Right lobe of liver (tissue), 6 donors: ENCODE data around the gene NAA60. TPM values are rescaled to one million over a fixed set of nuclear protein-coding genes. Genes with fewer than 3 reads are reported as not detected.

ENCODE experiments used
- ATAC-seq, 4 donors: fragments of 200-7000 bp; cut with Tn5 transposase; one replicate each; pipeline ENCODE4 v1.9.1; 2020; ENCODE audit warnings: mild to moderate bottlenecking in 4 of 4, moderate library complexity in 4 of 4
- DNase-seq, 3 donors: peaks; one replicate each; pipeline ENCODE4 v3.0.0-alpha.2; 2020
- H3K27ac ChIP-seq, 3 donors: fragments of 200-600 bp; one replicate each; pipeline ENCODE4 v1.8.0; 2022
- H3K27me3 ChIP-seq, 2 donors: fragments of 200-600 bp; one replicate each; pipeline ENCODE4 v1.8.0; 2022
- H3K36me3 ChIP-seq, 4 donors: fragments of 200-600 bp; sonication (generic) in 1 of 4; one replicate each; pipeline versions ENCODE4 v1.5.1 to v1.8.0; 2017 to 2022; ENCODE audit warnings: control low read depth in 1 of 4
- H3K4me1 ChIP-seq, 4 donors: fragments of 200-600 bp; sonication (generic) in 1 of 4; one replicate each; pipeline versions ENCODE4 v1.5.1 to v1.8.0; 2017 to 2022; ENCODE audit warnings: control low read depth in 1 of 4
- H3K4me3 ChIP-seq, 3 donors: fragments of 200-600 bp; one replicate each; pipeline ENCODE4 v1.8.0; 2022
- H3K9me3 ChIP-seq, 4 donors: fragments of 200-600 bp; sonication (generic) in 1 of 4; one replicate each; pipeline versions ENCODE4 v1.5.1 to v1.8.0; 2017 to 2022; ENCODE audit warnings: control low read depth in 1 of 4
- POLR2A ChIP-seq: fragments of 450-650 bp; IDR thresholded peaks from one replicate; pipeline ENCODE4 v1.6.1; 2017; ENCODE audit warnings: antibody characterized with exemption, mild to moderate bottlenecking
- WGBS: methylation state at CpG from one replicate; pipeline ENCODE4 v1.1.6; 2018; ENCODE audit warnings: low coverage, low lambda C conversion rate; ENCODE audit not compliant: insufficient coverage; ENCODE audit errors: missing lambda C conversion rate; 5-methylcytosine and 5-hydroxymethylcytosine counted together
- intact Hi-C, 2 donors: fragments of 100-400 bp; cut with DNase I; formaldehyde crosslinking; loops; one replicate each; pipeline versions ENCODE4 v1.11.2 to v1.14.1; 2022
- total RNA-seq, 6 experiments: library from RNA; depleted of rRNA in 2 of 6; stranded (reverse); fragments of >200 nt in 2 of 6; fragmentation: NEBNext Ultra II Directional in 3 of 6; extraction: Animal tissue kit (Norgen Biotek cat#: 25700) in 3 of 6; gene quantifications; one replicate each; pipeline versions ENCODE4 v1.1.0 to v1.2.4, GENCODE V29; 2016 to 2023
- TF ChIP-seq, protein P1 (sequence below), 4 donors: fragments of 200-600 bp in 3 of 4; fragments of 450-650 bp in 1 of 4; IDR thresholded peaks; one replicate each; pipeline versions ENCODE4 v1.5.1 to v1.8.0; 2016 to 2022; ENCODE audit warnings: antibody characterized with exemption in 4 of 4, mild to moderate bottlenecking in 2 of 4
- donor health status: DM: no; HTN: yes; CAD: no.
- donor health status: DM: no; HTN: no; CAD: no.
- donor health status: DM: no; HTN: no; CAD: no.
- donor health status: DM: no; HTN: yes; CAD: no.
- donor health status: DM: no; HTN: yes; CAD: no.

Gene NAA60
- total RNA-seq, 6 experiments from 2014 or later = 25.0 to 46.6 (median 30.8) TPM

DNA sequence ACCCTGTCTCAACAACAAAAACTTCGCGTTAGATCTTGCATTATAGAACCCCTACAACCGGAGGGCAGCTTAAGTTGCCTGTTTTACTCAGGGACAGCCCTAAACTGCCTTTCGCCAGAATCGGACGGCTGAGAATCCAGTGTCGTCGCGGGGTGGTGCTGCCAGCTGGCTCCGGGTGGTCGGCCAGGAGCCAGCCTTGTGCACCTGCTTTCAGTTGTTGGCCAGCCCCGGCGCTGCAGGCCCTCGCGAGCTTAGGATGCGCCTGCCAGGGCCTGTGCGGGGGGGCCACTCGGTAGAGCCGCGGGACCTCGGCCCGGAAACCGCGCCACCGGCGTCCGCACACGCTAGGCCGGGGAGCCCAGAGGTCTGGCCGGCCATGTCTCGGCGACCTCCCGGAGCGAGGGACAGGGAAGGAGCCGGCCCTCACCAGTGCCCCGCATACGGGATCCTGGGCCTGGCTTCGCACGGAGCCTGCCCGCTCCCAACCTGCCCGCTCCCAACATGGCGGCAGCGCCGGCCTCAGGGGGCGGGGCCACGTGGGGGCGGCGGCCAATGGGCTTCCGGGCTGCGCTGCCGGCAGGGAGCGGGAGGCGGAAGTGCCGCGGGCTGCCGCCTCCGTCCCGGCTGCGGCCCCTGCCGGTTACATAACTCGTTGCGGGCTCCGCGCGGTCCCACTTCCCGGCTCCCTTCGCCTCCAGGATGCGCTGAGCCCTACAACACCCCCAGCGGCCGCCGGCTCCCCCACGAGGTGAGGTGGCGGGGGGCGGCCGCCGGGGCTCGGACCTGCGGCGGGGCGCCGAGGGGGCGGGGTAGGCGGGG is 14.2 kb downstream of the NAA60 start:
- no peaks in the 10 kb centered on the region for H3K27me3 ChIP-seq
- TF ChIP-seq POLR2A = peak; percentile 68
- TF ChIP-seq, protein P1, sequence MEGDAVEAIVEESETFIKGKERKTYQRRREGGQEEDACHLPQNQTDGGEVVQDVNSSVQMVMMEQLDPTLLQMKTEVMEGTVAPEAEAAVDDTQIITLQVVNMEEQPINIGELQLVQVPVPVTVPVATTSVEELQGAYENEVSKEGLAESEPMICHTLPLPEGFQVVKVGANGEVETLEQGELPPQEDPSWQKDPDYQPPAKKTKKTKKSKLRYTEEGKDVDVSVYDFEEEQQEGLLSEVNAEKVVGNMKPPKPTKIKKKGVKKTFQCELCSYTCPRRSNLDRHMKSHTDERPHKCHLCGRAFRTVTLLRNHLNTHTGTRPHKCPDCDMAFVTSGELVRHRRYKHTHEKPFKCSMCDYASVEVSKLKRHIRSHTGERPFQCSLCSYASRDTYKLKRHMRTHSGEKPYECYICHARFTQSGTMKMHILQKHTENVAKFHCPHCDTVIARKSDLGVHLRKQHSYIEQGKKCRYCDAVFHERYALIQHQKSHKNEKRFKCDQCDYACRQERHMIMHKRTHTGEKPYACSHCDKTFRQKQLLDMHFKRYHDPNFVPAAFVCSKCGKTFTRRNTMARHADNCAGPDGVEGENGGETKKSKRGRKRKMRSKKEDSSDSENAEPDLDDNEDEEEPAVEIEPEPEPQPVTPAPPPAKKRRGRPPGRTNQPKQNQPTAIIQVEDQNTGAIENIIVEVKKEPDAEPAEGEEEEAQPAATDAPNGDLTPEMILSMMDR (IDR thresholded peaks at IDR 0.05) = peak; percentile 31 to 39 (median 38)
- no peaks in the 10 kb centered on the region for H3K36me3 ChIP-seq
- H3K4me1 ChIP-seq = peaks cover 0 to 43% (median 14%) of the 10 kb centered on the region in 4 donors
- no CpG with 5 or more reads among the region's 83 CpGs for WGBS
- H3K9me3 ChIP-seq = no peaks in the 10 kb centered on the region
- H3K4me3 ChIP-seq = peak overlapping the region; percentile 63 to 91 (median 89)
- DNase-seq (peak; percentile 92 to 96 (median 95)), ATAC-seq (peak; percentile 85 to 94 (median 88))
- intact Hi-C loops = no loop called here
- H3K27ac ChIP-seq = peak overlapping the region; percentile 97 to 98 (median 97)

GRCh38 chr16:3458278-3458851 is 14.9 kb downstream of the NAA60 start:
- Histone ChIP-seq H3K27me3 (no peaks in the 10 kb centered on the region), H3K27ac (peak overlapping the region; percentile 97 to 98 (median 97)), H3K9me3 (no peaks in the 10 kb centered on the region), H3K36me3 (no peaks in the 10 kb centered on the region), H3K4me3 (peak overlapping the region; percentile 63 to 91 (median 89)), H3K4me1 (peaks cover 0 to 43% (median 14%) of the 10 kb centered on the region in 4 donors)
- intact Hi-C loops = no loop called here
- WGBS = 0% methylated on average over 6 of the region's 47 CpGs
- ATAC-seq (peak in 3 of 4 donors; percentile 5 to 20 (median 8)), DNase-seq (peak; percentile 41 to 68 (median 58))
- TF ChIP-seq POLR2A = no peak
- TF ChIP-seq, protein P1 (IDR thresholded peaks at IDR 0.05) = no peak

DNA sequence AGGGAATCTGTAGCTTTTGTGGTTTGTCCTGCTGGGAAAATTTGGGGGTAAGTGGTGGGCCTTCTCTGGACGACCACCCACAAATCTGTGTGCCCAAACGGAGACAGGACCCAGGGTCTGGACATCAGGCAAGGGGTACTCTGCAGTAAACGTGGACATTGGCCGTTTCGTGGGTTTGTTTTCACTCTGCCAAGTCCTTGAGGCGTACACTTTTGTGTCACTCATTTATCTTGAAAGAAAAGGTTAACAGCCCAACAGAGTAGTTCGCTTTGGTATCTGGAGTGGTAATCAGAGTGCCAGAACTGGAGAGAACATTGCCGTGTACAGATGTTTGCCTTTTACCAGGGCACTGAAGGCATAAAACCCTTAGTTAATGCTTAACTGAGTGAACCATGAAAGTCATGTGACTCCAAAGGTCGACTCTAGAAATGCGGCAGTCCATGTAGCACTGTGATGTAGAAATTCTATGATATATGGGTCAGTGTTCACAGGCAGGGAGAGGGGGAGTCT is 15.4 kb downstream of the NAA60 start:
- Histone ChIP-seq H3K9me3 (no peaks in the 10 kb centered on the region), H3K4me3 (peak overlapping the region; percentile 63 to 91 (median 89)), H3K4me1 (peaks cover 0 to 46% (median 14%) of the 10 kb centered on the region in 4 donors), H3K36me3 (no peaks in the 10 kb centered on the region), H3K27ac (peak overlapping the region; percentile 97 to 98 (median 97)), H3K27me3 (no peaks in the 10 kb centered on the region)
- intact Hi-C loops = no loop called here
- peak in 1 of 3 donors; percentile 69 for DNase-seq
- ATAC-seq = peak; percentile 65 to 72 (median 68)
- TF ChIP-seq, protein P1 (IDR thresholded peaks at IDR 0.05) = no peak
- peak; percentile 89 for TF ChIP-seq POLR2A
- 0% methylated on average over 10 of the region's 10 CpGs for WGBS

DNA sequence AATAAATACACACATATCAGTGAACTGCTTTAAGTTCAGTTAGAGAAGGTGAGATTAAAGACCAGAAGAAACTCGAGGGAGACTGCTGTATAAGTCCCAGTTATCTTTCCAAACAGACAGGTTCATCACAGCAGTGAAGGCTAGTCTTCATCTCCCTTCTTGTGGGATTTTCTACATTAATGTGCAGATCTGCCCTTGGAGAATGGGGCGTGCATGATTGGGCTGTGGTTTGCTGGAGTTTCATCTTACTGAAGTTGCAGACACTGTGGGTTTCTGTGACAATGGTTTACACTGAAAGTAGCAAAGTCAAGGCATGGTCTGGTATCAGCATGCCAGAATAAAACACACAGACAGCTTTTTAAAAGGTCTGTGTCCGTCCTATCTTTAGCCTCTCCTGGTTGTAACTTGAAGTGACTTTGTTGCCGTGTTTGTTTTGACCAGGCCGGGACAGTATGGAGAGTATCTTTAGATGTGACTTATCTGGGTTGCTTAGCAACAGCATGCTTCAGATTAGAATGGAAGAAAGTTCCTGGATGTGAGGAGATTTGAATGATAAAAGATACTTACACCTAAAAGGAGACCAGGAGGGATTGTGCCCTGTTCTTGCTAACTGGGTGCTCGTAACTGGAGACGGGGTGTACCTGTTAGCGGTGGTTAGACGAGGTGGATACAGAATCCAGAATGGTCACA is 16.1 kb downstream of the NAA60 start:
- intact Hi-C loops = no loop called here
- Histone ChIP-seq H3K27ac (peak overlapping the region in 2 of 3 donors; percentile 5 to 98), H3K4me3 (peak overlapping the region in 2 of 3 donors; percentile 63 to 89), H3K36me3 (no peaks in the 10 kb centered on the region), H3K27me3 (no peaks in the 10 kb centered on the region), H3K9me3 (no peaks in the 10 kb centered on the region), H3K4me1 (peaks cover 0 to 52% (median 14%) of the 10 kb centered on the region in 4 donors)
- TF ChIP-seq, protein P1 (IDR thresholded peaks at IDR 0.05) = no peak
- TF ChIP-seq POLR2A = no peak
- 32% methylated on average over 9 of the region's 9 CpGs for WGBS
- DNase-seq = no peak
- ATAC-seq = no peak
